ENCODE data around the gene BARX1.
"Not testable (repeated sequence)": the region's sequence is repeated elsewhere in the genome, so short reads cannot be mapped to it uniquely, and the experiment has no call there.

The BARX1 gene

GRCh38 chr9:93950619-93951601 is 4.2 kb downstream of the BARX1 start:
- DNase-seq: no peak

- DNase-seq: no peak
These were observed 5.3 kb downstream of the BARX1 start for GRCh38 chr9:93949694-93950449.

- no peak for DNase-seq
These were observed 6.0 kb downstream of the BARX1 start for GRCh38 chr9:93949073-93949693.

- DNase-seq: no peak
These were observed 6.6 kb downstream of the BARX1 start for GRCh38 chr9:93948441-93949072.

GRCh38 chr9:93947409-93948070 is 7.6 kb downstream of the BARX1 start:
- DNase-seq: no peak

- no peak for DNase-seq
These were observed 8.8 kb downstream of the BARX1 start for GRCh38 chr9:93946338-93946712.

GRCh38 chr9:93945400-93946337 is 9.5 kb downstream of the BARX1 start:
- DNase-seq: no peak

- no peak for DNase-seq
These were observed 11.1 kb downstream of the BARX1 start for GRCh38 chr9:93944011-93944410.

- no peak for DNase-seq
These were observed 13.0 kb downstream of the BARX1 start for GRCh38 chr9:93942161-93942560.

- no peak for DNase-seq
These were observed 13.7 kb downstream of the BARX1 start for GRCh38 chr9:93941493-93941892.

- no peak for DNase-seq
These were observed 14.2 kb downstream of the BARX1 start for GRCh38 chr9:93940951-93941350.

- not testable (repeated sequence) for DNase-seq
These were observed 15.6 kb downstream of the BARX1 start for GRCh38 chr9:93939589-93939988.

GRCh38 chr9:93937193-93937592 is 18.0 kb downstream of the BARX1 start:
- DNase-seq: no peak

- no peak for DNase-seq
These were observed 23.2 kb downstream of the BARX1 start for GRCh38 chr9:93931905-93932304.

GRCh38 chr9:93930070-93930469 is 25.1 kb downstream of the BARX1 start:
- DNase-seq: no peak

GRCh38 chr9:93929231-93929630 is 25.9 kb downstream of the BARX1 start:
- no peak for DNase-seq

- DNase-seq: no peak
These were observed 32.6 kb downstream of the BARX1 start for GRCh38 chr9:93922535-93922934.

- no peak for DNase-seq
These were observed 34.9 kb downstream of the BARX1 start for GRCh38 chr9:93920131-93920800.

- no peak for DNase-seq
These were observed 37.1 kb downstream of the BARX1 start for GRCh38 chr9:93918061-93918460.

GRCh38 chr9:93917121-93917853 is 37.9 kb downstream of the BARX1 start:
- DNase-seq: no peak
